ENCODE results near the gene TUBB4B. TPM values are rescaled to one million over a fixed set of nuclear protein-coding genes. Genes with fewer than 3 reads are reported as not detected.

TUBB4B gene
- total RNA-seq, 4 donors from 2014 or later, result 181 to 757 (median 487) TPM

GRCh38 chr9:137234758-137235423 lies 6.2 kb upstream of the TUBB4B start:
- H3K9me3 ChIP-seq, result no peaks in the 10 kb centered on the region
- H3K27me3 ChIP-seq, result no peaks in the 10 kb centered on the region
- H3K4me3 ChIP-seq (replicated peaks in 1 of 3), result no peak overlapping the region
- intact Hi-C loops (cut with DNase I), result loop anchor here (5.0 kb wide), 1 partner anchor 118 kb away; no protein-coding TSS in a partner anchor
- H3K36me3 ChIP-seq, result no peaks in the 10 kb centered on the region
- TF ChIP-seq, protein P1, sequence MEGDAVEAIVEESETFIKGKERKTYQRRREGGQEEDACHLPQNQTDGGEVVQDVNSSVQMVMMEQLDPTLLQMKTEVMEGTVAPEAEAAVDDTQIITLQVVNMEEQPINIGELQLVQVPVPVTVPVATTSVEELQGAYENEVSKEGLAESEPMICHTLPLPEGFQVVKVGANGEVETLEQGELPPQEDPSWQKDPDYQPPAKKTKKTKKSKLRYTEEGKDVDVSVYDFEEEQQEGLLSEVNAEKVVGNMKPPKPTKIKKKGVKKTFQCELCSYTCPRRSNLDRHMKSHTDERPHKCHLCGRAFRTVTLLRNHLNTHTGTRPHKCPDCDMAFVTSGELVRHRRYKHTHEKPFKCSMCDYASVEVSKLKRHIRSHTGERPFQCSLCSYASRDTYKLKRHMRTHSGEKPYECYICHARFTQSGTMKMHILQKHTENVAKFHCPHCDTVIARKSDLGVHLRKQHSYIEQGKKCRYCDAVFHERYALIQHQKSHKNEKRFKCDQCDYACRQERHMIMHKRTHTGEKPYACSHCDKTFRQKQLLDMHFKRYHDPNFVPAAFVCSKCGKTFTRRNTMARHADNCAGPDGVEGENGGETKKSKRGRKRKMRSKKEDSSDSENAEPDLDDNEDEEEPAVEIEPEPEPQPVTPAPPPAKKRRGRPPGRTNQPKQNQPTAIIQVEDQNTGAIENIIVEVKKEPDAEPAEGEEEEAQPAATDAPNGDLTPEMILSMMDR (IDR thresholded peaks at IDR 0.05), result no peak
- TF ChIP-seq POLR2A (IDR thresholded peaks at IDR 0.05), result no peak
- peaks cover 14 to 42% of the 10 kb centered on the region in 2 donors for H3K4me1 ChIP-seq
- H3K27ac ChIP-seq, result no peak overlapping the region
- no peak for DNase-seq
- 86% methylated on average over 16 to 17 of the region's 18 CpGs for WGBS, 2 donors

DNA sequence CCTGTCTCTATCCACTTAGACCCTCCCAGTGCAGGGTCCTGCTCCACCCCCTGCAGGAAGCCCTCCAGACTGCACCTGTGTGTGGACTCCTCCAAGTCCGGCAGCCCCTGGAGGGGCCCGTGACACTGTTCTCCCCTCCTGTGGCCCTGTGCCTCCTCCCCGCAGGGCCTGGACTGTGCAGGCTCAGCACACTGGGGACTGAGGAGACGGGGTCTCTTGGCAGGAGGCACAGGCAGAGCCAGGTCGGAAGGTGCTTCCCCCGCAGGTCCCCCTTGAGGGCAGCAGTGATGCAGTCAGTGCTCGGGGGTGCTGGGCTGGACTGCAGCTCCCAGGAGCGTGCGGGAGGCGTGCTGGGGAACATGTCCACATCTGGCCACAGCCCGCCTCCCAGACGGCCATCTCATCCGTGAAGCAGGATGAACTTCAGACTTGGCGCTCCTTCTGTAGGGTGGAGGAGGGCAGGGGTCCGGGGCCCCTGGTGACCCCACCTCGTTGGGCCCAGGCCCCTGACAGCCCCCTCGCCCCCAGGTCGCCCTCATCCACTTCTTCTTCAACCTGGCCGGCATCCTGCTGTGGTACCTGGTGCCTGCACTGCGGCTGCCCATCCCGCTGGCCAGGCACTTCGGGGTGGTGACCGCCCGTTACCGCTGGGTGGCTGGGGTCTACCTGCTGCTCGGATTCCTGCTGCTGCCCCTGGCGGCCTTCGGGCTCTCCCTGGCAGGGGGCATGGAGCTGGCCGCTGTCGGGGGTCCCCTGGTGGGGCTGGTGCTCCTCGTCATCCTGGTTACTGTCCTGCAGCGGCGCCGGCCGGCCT lies 5.5 kb upstream of the TUBB4B start:
- 68 to 75% methylated on average over 16 to 23 of the region's 35 CpGs for WGBS, 2 donors
- Histone ChIP-seq H3K27ac (no peak overlapping the region), H3K36me3 (no peaks in the 10 kb centered on the region), H3K4me1 (peaks cover 14 to 43% of the 10 kb centered on the region in 2 donors), H3K27me3 (no peaks in the 10 kb centered on the region), H3K4me3 (replicated peaks in 1 of 3) (no peak overlapping the region), H3K9me3 (no peaks in the 10 kb centered on the region)
- TF ChIP-seq, protein P1 (IDR thresholded peaks at IDR 0.05), result no peak
- TF ChIP-seq POLR2A (IDR thresholded peaks at IDR 0.05), result no peak
- DNase-seq, result no peak
- intact Hi-C loops (cut with DNase I), result no loop called here

DNA sequence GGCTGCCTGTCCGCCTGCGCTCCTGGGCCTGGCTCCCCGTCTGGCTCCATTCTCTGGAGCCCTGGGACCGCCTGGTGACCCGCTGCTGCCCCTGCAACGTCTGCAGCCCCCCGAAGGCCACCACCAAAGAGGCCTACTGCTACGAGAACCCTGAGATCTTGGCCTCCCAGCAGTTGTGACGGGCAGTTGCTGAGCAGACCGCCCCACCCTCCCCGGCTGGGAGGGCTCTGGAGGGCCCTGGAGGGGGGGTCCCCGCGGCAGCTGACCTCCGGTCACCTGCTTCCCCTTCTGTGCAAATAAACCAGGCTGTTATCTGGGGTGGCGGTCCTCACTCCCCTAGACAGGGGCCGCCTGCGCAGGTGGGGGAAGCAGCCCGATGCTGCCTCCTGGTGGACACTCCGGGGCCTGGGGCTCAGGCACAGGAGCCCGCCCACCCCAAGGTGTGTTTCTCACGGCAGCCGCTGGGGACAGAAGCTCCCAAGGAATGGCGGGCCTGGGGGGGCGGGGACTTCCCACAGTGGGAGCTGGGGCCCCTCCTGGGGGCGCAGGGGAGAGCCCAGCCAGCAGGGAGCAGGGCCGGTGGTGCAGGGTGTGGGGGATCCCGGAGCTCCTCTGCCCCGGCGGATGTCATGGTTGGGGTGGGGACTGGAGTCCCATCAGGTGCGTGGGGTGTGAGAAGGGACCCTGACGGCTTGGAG lies 4.7 kb upstream of the TUBB4B start:
- intact Hi-C loops (cut with DNase I), result no loop called here
- WGBS, 2 donors, result 7 to 18% methylated on average over 5 to 15 of the region's 31 CpGs
- Histone ChIP-seq H3K36me3 (no peaks in the 10 kb centered on the region), H3K4me3 (replicated peaks in 1 of 3) (no peak overlapping the region), H3K27me3 (no peaks in the 10 kb centered on the region), H3K9me3 (no peaks in the 10 kb centered on the region), H3K27ac (no peak overlapping the region), H3K4me1 (peaks cover 14 to 43% of the 10 kb centered on the region in 2 donors)
- DNase-seq, result peak; percentile 89 to 93
- no peak for TF ChIP-seq POLR2A (IDR thresholded peaks at IDR 0.05)
- TF ChIP-seq, protein P1 (IDR thresholded peaks at IDR 0.05), result peak; percentile 98 to 100 (median 99)

DNA sequence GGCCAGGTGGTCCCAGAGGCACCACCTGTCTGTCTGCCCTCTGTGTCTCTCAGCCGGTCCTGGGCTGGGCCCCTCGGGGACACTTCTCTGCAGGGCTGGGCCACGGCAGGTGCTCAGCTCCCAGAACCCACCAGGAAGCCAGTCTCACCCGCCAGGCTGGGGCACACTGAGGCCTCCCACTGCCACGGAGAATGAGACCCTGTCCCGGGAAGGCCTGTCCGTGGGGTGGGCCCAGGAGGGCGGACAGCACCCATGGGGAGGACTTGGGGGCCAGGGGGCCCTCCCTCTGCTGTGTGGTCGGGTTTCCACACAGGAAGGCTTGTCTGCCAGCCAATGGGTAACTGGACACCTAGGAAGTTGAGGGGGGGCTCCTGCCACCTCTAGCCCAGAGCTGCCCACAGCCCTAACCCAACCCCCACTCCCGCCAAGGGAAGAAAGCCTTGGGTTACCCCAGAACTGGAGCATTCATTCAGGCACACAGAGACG lies 4.1 kb upstream of the TUBB4B start:
- peak; percentile 22 to 44 for DNase-seq
- H3K9me3 ChIP-seq, result no peaks in the 10 kb centered on the region
- H3K27me3 ChIP-seq, result no peaks in the 10 kb centered on the region
- no peak for TF ChIP-seq POLR2A (IDR thresholded peaks at IDR 0.05)
- TF ChIP-seq, protein P1 (IDR thresholded peaks at IDR 0.05), result no peak
- peaks cover under 1 to 3% of the 10 kb centered on the region in 2 donors for H3K36me3 ChIP-seq
- 46 to 63% methylated on average over 2 of the region's 11 CpGs for WGBS, 2 donors
- H3K4me1 ChIP-seq, result peaks cover 15 to 44% of the 10 kb centered on the region in 2 donors
- no peak overlapping the region for H3K4me3 ChIP-seq (replicated peaks in 1 of 3)
- H3K27ac ChIP-seq, result no peak overlapping the region
- intact Hi-C loops (cut with DNase I), result no loop called here

Measured in thyroid gland (tissue), 4 donors.